Measurements from ENCODE around the gene SPECC1L. TPM values are rescaled to one million over a fixed set of nuclear protein-coding genes. Genes with fewer than 3 reads are reported as not detected.

SPECC1L gene
- total RNA-seq, 1 donor from 2014 or later: 21.9 TPM

- no peaks in the 10 kb centered on the region for H3K36me3 ChIP-seq (ENCODE audit: control insufficient read depth in 3 of 3, insufficient read depth in 3 of 3, low read length in 3 of 3)
- peaks cover 38 to 52% (median 47%) of the 10 kb centered on the region in 3 donors for H3K4me1 ChIP-seq (ENCODE audit: control insufficient read depth in 3 of 3, insufficient read depth in 3 of 3, low read length in 3 of 3)
- no peaks in the 10 kb centered on the region for H3K9me3 ChIP-seq (ENCODE audit: control insufficient read depth in 3 of 3, low read length in 3 of 3)
- H3K27me3 ChIP-seq (ENCODE audit: control insufficient read depth in 3 of 3, insufficient read depth in 3 of 3, low read length in 3 of 3): no peaks in the 10 kb centered on the region
- H3K27ac ChIP-seq (ENCODE audit: low read depth, low read length): peak overlapping the region; percentile 83
- H3K4me3 ChIP-seq (ENCODE audit: low read length in 3 of 3): peak overlapping the region in 1 of 3 donors; percentile 35
- no peak overlapping the region for H3K9ac ChIP-seq (ENCODE audit: low read depth in 1 of 3, low read length in 3 of 3)
Observed at GRCh38 chr22:24434471-24435322, 164.1 kb downstream of the SPECC1L start.

DNA sequence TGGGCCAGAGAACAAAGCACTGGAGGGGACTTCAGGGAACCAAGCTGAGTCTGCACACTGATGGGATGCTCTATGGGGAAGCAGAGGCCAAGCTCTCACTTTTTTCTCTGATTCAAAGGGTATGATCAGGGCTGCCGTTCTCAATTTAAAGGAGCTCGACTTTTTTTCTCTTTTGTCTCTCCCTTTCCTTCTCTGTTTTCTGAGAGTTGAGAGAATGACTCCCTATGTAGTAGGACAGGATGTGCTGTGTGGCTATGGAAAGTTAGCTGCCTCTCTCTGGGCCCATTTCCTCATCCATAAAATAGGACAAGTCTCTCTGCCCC is 164.7 kb downstream of the SPECC1L start:
- Histone ChIP-seq H3K4me1 (ENCODE audit: control insufficient read depth in 3 of 3, insufficient read depth in 3 of 3, low read length in 3 of 3) (peaks cover 39 to 48% (median 46%) of the 10 kb centered on the region in 3 donors), H3K4me3 (ENCODE audit: low read length in 3 of 3) (no peak overlapping the region), H3K9ac (ENCODE audit: low read depth in 1 of 3, low read length in 3 of 3) (no peak overlapping the region), H3K27me3 (ENCODE audit: control insufficient read depth in 3 of 3, insufficient read depth in 3 of 3, low read length in 3 of 3) (no peaks in the 10 kb centered on the region), H3K36me3 (ENCODE audit: control insufficient read depth in 3 of 3, insufficient read depth in 3 of 3, low read length in 3 of 3) (no peaks in the 10 kb centered on the region), H3K9me3 (ENCODE audit: control insufficient read depth in 3 of 3, low read length in 3 of 3) (no peaks in the 10 kb centered on the region), H3K27ac (ENCODE audit: low read depth, low read length) (peak overlapping the region; percentile 83)

- H3K27me3 ChIP-seq (ENCODE audit: control insufficient read depth in 3 of 3, insufficient read depth in 3 of 3, low read length in 3 of 3): no peaks in the 10 kb centered on the region
- H3K27ac ChIP-seq (ENCODE audit: low read depth, low read length): peak overlapping the region; percentile 83
- no peak overlapping the region for H3K9ac ChIP-seq (ENCODE audit: low read depth in 1 of 3, low read length in 3 of 3)
- H3K36me3 ChIP-seq (ENCODE audit: control insufficient read depth in 3 of 3, insufficient read depth in 3 of 3, low read length in 3 of 3): no peaks in the 10 kb centered on the region
- H3K4me1 ChIP-seq (ENCODE audit: control insufficient read depth in 3 of 3, insufficient read depth in 3 of 3, low read length in 3 of 3): peaks cover 45 to 52% (median 51%) of the 10 kb centered on the region in 3 donors
- H3K9me3 ChIP-seq (ENCODE audit: control insufficient read depth in 3 of 3, low read length in 3 of 3): no peaks in the 10 kb centered on the region
- H3K4me3 ChIP-seq (ENCODE audit: low read length in 3 of 3): no peak overlapping the region
Observed at GRCh38 chr22:24435861-24436371, 165.3 kb downstream of the SPECC1L start.

- no peaks in the 10 kb centered on the region for H3K27me3 ChIP-seq (ENCODE audit: control insufficient read depth in 3 of 3, insufficient read depth in 3 of 3, low read length in 3 of 3)
- H3K4me1 ChIP-seq (ENCODE audit: control insufficient read depth in 3 of 3, insufficient read depth in 3 of 3, low read length in 3 of 3): peaks cover 45 to 57% (median 52%) of the 10 kb centered on the region in 3 donors
- peak overlapping the region in 1 of 3 donors; percentile 45 for H3K9ac ChIP-seq (ENCODE audit: low read depth in 1 of 3, low read length in 3 of 3)
- H3K27ac ChIP-seq (ENCODE audit: low read depth, low read length): peak overlapping the region; percentile 83
- H3K36me3 ChIP-seq (ENCODE audit: control insufficient read depth in 3 of 3, insufficient read depth in 3 of 3, low read length in 3 of 3): no peaks in the 10 kb centered on the region
- no peak overlapping the region for H3K4me3 ChIP-seq (ENCODE audit: low read length in 3 of 3)
- H3K9me3 ChIP-seq (ENCODE audit: control insufficient read depth in 3 of 3, low read length in 3 of 3): no peaks in the 10 kb centered on the region
Observed at GRCh38 chr22:24436553-24436952, 165.9 kb downstream of the SPECC1L start.

DNA sequence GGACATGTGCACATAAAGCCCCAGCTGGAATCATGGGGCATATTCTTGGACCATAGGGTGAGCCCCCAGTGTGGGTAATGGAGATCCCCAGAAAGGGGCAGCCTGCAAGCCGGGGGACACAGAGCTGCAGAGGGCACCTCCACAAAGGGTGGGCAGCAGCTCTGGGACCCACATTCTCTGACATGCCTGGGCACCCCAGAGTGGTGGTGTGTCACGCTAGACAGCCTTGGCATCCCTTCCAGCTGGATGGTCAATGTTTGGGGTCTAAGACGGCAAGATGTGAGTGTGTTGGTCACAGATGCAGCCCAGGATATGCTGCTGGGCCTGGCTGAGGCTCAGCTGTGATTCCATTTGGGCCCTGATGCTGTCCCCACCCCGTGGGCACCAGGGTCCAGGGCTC is 166.5 kb downstream of the SPECC1L start:
- Histone ChIP-seq H3K4me1 (ENCODE audit: control insufficient read depth in 3 of 3, insufficient read depth in 3 of 3, low read length in 3 of 3) (peaks cover 42 to 57% (median 49%) of the 10 kb centered on the region in 3 donors), H3K27me3 (ENCODE audit: control insufficient read depth in 3 of 3, insufficient read depth in 3 of 3, low read length in 3 of 3) (no peaks in the 10 kb centered on the region), H3K36me3 (ENCODE audit: control insufficient read depth in 3 of 3, insufficient read depth in 3 of 3, low read length in 3 of 3) (no peaks in the 10 kb centered on the region), H3K4me3 (ENCODE audit: low read length in 3 of 3) (no peak overlapping the region), H3K9ac (ENCODE audit: low read depth in 1 of 3, low read length in 3 of 3) (no peak overlapping the region), H3K27ac (ENCODE audit: low read depth, low read length) (no peak overlapping the region), H3K9me3 (ENCODE audit: control insufficient read depth in 3 of 3, low read length in 3 of 3) (no peaks in the 10 kb centered on the region)

DNA sequence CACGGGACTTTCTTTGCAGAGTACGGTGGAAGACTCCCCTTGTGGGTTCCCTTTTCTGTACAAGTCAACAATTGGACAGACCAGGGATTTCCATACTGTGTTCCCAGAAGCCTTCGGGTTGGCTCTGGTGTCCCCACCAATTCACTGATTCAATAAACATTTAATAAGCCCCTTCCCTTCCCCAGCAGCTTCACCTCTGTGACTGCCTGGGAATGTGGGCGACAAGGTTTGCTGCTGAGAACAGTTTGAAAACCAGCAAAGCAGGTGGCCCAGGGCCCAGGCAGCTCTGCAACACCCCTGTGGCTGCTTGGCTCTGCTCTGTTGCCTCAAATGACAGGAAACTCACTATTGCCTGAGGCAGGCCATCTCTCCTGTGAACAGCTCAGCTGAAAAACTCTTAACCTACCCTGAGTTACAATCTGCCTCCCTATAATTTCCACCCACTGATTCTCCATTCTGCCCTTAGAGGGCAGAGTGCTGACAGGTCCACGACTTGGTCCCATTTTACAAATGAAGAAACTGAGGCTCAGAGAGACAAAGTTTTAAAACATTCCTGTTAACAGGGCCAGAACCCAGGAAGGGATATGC is 167.2 kb downstream of the SPECC1L start:
- H3K9ac ChIP-seq (ENCODE audit: low read depth in 1 of 3, low read length in 3 of 3): no peak overlapping the region
- peaks cover 35 to 53% (median 41%) of the 10 kb centered on the region in 3 donors for H3K4me1 ChIP-seq (ENCODE audit: control insufficient read depth in 3 of 3, insufficient read depth in 3 of 3, low read length in 3 of 3)
- no peaks in the 10 kb centered on the region for H3K9me3 ChIP-seq (ENCODE audit: control insufficient read depth in 3 of 3, low read length in 3 of 3)
- H3K27ac ChIP-seq (ENCODE audit: low read depth, low read length): no peak overlapping the region
- H3K27me3 ChIP-seq (ENCODE audit: control insufficient read depth in 3 of 3, insufficient read depth in 3 of 3, low read length in 3 of 3): no peaks in the 10 kb centered on the region
- no peaks in the 10 kb centered on the region for H3K36me3 ChIP-seq (ENCODE audit: control insufficient read depth in 3 of 3, insufficient read depth in 3 of 3, low read length in 3 of 3)
- no peak overlapping the region for H3K4me3 ChIP-seq (ENCODE audit: low read length in 3 of 3)

DNA sequence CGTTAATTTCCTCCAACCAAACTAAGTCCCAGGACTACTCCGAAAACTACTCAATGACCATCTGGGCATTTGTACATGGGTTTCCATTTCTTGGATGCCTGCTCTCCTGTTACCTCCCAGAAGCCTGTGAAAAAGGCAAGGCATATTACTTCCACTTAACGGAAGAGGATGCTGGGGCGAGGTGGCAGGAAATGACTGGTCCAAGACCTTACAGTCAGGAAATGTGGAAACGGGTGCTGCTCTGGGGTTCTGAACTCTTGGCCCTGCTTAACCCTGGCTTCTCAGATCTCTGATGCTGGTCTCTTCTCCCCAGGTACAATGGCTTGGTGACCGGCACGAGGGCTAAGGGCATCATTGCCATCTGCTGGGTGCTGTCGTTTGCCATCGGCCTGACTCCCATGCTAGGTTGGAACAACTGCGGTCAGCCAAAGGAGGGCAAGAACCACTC is 169.7 kb downstream of the SPECC1L start:
- H3K36me3 ChIP-seq (ENCODE audit: control insufficient read depth in 3 of 3, insufficient read depth in 3 of 3, low read length in 3 of 3): no peaks in the 10 kb centered on the region
- no peaks in the 10 kb centered on the region for H3K9me3 ChIP-seq (ENCODE audit: control insufficient read depth in 3 of 3, low read length in 3 of 3)
- peak overlapping the region in 1 of 3 donors; percentile 7 for H3K9ac ChIP-seq (ENCODE audit: low read depth in 1 of 3, low read length in 3 of 3)
- H3K4me3 ChIP-seq (ENCODE audit: low read length in 3 of 3): peak overlapping the region in 1 of 3 donors; percentile 42
- H3K27me3 ChIP-seq (ENCODE audit: control insufficient read depth in 3 of 3, insufficient read depth in 3 of 3, low read length in 3 of 3): no peaks in the 10 kb centered on the region
- peaks cover 13 to 29% (median 19%) of the 10 kb centered on the region in 3 donors for H3K4me1 ChIP-seq (ENCODE audit: control insufficient read depth in 3 of 3, insufficient read depth in 3 of 3, low read length in 3 of 3)
- H3K27ac ChIP-seq (ENCODE audit: low read depth, low read length): no peak overlapping the region

GRCh38 chr22:24440718-24441405 is 170.2 kb downstream of the SPECC1L start:
- Histone ChIP-seq H3K9ac (ENCODE audit: low read depth in 1 of 3, low read length in 3 of 3) (peak overlapping the region in 1 of 3 donors; percentile 7), H3K4me1 (ENCODE audit: control insufficient read depth in 3 of 3, insufficient read depth in 3 of 3, low read length in 3 of 3) (peaks cover 10 to 23% (median 13%) of the 10 kb centered on the region in 3 donors), H3K27me3 (ENCODE audit: control insufficient read depth in 3 of 3, insufficient read depth in 3 of 3, low read length in 3 of 3) (no peaks in the 10 kb centered on the region), H3K4me3 (ENCODE audit: low read length in 3 of 3) (peak overlapping the region in 2 of 3 donors; percentile 29 to 42), H3K36me3 (ENCODE audit: control insufficient read depth in 3 of 3, insufficient read depth in 3 of 3, low read length in 3 of 3) (no peaks in the 10 kb centered on the region), H3K9me3 (ENCODE audit: control insufficient read depth in 3 of 3, low read length in 3 of 3) (no peaks in the 10 kb centered on the region), H3K27ac (ENCODE audit: low read depth, low read length) (no peak overlapping the region)

DNA sequence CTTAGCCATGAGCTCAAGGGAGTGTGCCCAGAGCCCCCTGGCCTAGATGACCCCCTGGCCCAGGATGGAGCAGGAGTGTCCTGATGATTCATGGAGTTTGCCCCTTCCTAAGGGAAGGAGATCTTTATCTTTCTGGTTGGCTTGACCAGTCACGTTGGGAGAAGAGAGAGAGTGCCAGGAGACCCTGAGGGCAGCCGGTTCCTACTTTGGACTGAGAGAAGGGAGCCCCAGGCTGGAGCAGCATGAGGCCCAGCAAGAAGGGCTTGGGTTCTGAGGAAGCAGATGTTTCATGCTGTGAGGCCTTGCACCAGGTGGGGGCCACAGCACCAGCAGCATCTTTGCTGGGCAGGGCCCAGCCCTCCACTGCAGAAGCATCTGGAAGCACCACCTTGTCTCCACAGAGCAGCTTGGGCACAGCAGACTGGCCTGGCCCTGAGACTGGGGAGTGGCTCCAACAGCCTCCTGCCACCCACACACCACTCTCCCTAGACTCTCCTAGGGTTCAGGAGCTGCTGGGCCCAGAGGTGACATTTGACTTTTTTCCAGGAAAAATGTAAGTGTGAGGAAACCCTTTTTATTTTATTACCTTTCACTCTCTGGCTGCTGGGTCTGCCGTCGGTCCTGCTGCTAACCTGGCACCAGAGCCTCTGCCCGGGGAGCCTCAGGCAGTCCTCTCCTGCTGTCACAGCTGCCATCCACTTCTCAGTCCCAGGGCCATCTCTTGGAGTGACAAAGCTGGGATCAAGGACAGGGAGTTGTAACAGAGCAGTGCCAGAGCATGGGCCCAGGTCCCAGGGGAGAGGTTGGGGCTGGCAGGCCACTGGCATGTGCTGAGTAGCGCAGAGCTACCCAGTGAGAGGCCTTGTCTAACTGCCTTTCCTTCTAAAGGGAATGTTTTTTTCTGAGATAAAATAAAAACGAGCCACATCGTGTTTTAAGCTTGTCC is 171.0 kb downstream of the SPECC1L start:
- Histone ChIP-seq H3K4me1 (ENCODE audit: control insufficient read depth in 3 of 3, insufficient read depth in 3 of 3, low read length in 3 of 3) (peaks cover 10 to 20% (median 13%) of the 10 kb centered on the region in 3 donors), H3K9me3 (ENCODE audit: control insufficient read depth in 3 of 3, low read length in 3 of 3) (no peaks in the 10 kb centered on the region), H3K27me3 (ENCODE audit: control insufficient read depth in 3 of 3, insufficient read depth in 3 of 3, low read length in 3 of 3) (no peaks in the 10 kb centered on the region), H3K4me3 (ENCODE audit: low read length in 3 of 3) (no peak overlapping the region), H3K9ac (ENCODE audit: low read depth in 1 of 3, low read length in 3 of 3) (peak overlapping the region in 1 of 3 donors; percentile 8), H3K27ac (ENCODE audit: low read depth, low read length) (no peak overlapping the region), H3K36me3 (ENCODE audit: control insufficient read depth in 3 of 3, insufficient read depth in 3 of 3, low read length in 3 of 3) (no peaks in the 10 kb centered on the region)
